Peyer's patch (tissue), 4 donors: ENCODE data around the gene ZNF516. TPM values are rescaled to one million over a fixed set of nuclear protein-coding genes. Genes with fewer than 3 reads are reported as not detected.

Experiments used
- DNase-seq, 3 donors: peaks; one replicate each; pipeline ENCODE4 v3.0.0-alpha.2; 2017 to 2019
- H3K27ac ChIP-seq, 4 donors: fragments of 200-600 bp; sonication (generic); one replicate each; pipeline ENCODE4 v1.5.1; 2016 to 2019
- H3K27me3 ChIP-seq, 2 donors: fragments of 200-600 bp; sonication (generic); one replicate each; pipeline ENCODE4 v1.5.1; 2019
- H3K36me3 ChIP-seq, 3 donors: fragments of 200-600 bp; sonication (generic); one replicate each; pipeline ENCODE4 v1.5.1; 2016 to 2019
- H3K4me1 ChIP-seq, 4 donors: fragments of 200-600 bp; sonication (generic); one replicate each; pipeline ENCODE4 v1.5.1; 2016 to 2019
- H3K4me3 ChIP-seq, 4 donors: fragments of 200-600 bp; sonication (generic); 1 replicate in 3 of 4; 2 replicates in 1 of 4; pipeline ENCODE4 v1.5.1; 2016 to 2019; ENCODE audit warnings: mild to moderate bottlenecking in 1 of 4
- H3K9me3 ChIP-seq, 4 donors: fragments of 200-600 bp; sonication (generic); one replicate each; pipeline ENCODE4 v1.5.1; 2016 to 2019; ENCODE audit warnings: mild to moderate bottlenecking in 1 of 4
- POLR2A ChIP-seq, 2 donors: fragments of 450-650 bp; IDR thresholded peaks; one replicate each; pipeline ENCODE4 v1.5.1; 2017; ENCODE audit warnings: antibody characterized with exemption in 2 of 2, mild to moderate bottlenecking in 2 of 2, moderate library complexity in 2 of 2
- total RNA-seq, 4 donors: library from RNA; depleted of rRNA; stranded (reverse); fragments of >200 nt; gene quantifications; one replicate each; pipeline ENCODE4 v1.1.0, GENCODE V29; 2016
- TF ChIP-seq, protein P1 (sequence below), 6 experiments: fragments of 450-650 bp in 4 of 6; fragments of 200-600 bp in 2 of 6; sonication (generic) in 1 of 6; IDR thresholded peaks; one replicate each; pipeline ENCODE4 v1.5.1; 2017 to 2019; ENCODE audit warnings: antibody characterized with exemption in 6 of 6, mild to moderate bottlenecking in 3 of 6, moderate library complexity in 1 of 6

The ZNF516 gene
- total RNA-seq, 4 donors from 2014 or later, result 19.8 to 39.6 (median 25.7) TPM

- Histone ChIP-seq H3K36me3 (peaks cover 0 to 18% (median 0%) of the 10 kb centered on the region in 3 donors), H3K4me1 (peaks cover 0 to 9% (median 0%) of the 10 kb centered on the region in 4 donors), H3K9me3 (no peaks in the 10 kb centered on the region), H3K27me3 (no peaks in the 10 kb centered on the region), H3K4me3 (no peak overlapping the region), H3K27ac (no peak overlapping the region)
- no peak for DNase-seq
- TF ChIP-seq, protein P1, sequence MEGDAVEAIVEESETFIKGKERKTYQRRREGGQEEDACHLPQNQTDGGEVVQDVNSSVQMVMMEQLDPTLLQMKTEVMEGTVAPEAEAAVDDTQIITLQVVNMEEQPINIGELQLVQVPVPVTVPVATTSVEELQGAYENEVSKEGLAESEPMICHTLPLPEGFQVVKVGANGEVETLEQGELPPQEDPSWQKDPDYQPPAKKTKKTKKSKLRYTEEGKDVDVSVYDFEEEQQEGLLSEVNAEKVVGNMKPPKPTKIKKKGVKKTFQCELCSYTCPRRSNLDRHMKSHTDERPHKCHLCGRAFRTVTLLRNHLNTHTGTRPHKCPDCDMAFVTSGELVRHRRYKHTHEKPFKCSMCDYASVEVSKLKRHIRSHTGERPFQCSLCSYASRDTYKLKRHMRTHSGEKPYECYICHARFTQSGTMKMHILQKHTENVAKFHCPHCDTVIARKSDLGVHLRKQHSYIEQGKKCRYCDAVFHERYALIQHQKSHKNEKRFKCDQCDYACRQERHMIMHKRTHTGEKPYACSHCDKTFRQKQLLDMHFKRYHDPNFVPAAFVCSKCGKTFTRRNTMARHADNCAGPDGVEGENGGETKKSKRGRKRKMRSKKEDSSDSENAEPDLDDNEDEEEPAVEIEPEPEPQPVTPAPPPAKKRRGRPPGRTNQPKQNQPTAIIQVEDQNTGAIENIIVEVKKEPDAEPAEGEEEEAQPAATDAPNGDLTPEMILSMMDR (IDR thresholded peaks at IDR 0.05), result no peak
- no peak for TF ChIP-seq POLR2A (IDR thresholded peaks at IDR 0.05)
Measured at GRCh38 chr18:76353500-76353899, 141.5 kb downstream of the ZNF516 start.

DNA sequence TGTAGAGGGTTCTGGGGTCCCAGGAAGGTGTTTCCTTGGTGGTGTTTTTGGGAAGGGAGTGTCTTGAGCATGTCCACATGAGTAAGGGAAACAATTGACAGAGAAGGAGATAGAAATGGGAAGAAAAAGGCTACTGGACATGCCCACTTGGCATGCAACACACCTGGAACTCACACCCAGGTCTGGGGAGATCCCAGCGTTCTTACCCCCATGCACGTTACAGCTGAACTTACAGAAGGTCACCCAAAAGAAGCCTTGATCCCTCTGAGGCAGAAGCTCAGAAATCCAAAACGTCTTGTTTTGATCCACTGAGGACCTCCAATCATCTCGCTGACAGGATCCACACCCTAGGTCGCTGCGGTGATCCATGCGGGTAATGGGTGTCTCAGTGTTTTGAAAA is 142.0 kb downstream of the ZNF516 start:
- Histone ChIP-seq H3K4me1 (peaks cover 0 to 9% (median 0%) of the 10 kb centered on the region in 4 donors), H3K4me3 (no peak overlapping the region), H3K27me3 (no peaks in the 10 kb centered on the region), H3K27ac (no peak overlapping the region), H3K36me3 (peaks cover 0 to 15% (median 0%) of the 10 kb centered on the region in 3 donors), H3K9me3 (no peaks in the 10 kb centered on the region)
- TF ChIP-seq, protein P1 (IDR thresholded peaks at IDR 0.05), result no peak
- TF ChIP-seq POLR2A (IDR thresholded peaks at IDR 0.05), result no peak
- no peak for DNase-seq

DNA sequence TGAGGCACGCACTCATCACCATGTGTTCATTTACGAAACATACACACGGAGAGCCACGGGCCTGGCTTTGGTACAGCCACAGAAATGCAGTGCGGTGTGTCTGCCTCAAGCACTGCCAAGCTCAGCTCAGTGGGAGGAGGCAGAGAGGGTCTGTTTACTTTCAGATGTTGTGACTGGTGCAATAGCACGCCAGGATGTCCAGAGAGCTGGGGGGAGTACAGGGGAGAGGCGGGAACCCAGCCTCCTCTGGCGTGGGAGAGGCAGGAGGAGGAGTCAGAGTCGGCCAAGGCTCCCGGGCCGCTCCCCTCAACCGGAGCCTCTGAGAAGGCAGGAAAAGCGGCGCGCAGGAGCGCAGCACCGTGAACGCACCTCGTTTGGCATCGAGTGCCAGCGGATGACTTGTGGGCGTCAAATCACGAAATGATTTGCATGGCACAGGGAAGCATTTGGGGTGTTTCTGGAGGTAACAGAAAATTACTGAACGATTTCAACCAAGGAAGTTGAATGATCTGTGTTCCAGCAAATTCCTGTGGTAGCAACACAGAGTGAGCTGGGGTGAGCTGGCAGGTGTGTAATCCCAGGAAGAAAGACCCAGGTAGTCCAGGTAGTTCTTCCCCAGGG is 143.0 kb downstream of the ZNF516 start:
- Histone ChIP-seq H3K36me3 (peaks cover 0 to 5% (median 0%) of the 10 kb centered on the region in 3 donors), H3K4me1 (peaks cover 0 to 9% (median 0%) of the 10 kb centered on the region in 4 donors), H3K4me3 (no peak overlapping the region), H3K9me3 (no peaks in the 10 kb centered on the region), H3K27me3 (no peaks in the 10 kb centered on the region), H3K27ac (no peak overlapping the region)
- no peak for TF ChIP-seq POLR2A (IDR thresholded peaks at IDR 0.05)
- TF ChIP-seq, protein P1 (IDR thresholded peaks at IDR 0.05), result no peak
- DNase-seq, result peak in 1 of 3 donors; percentile 61

GRCh38 chr18:76350134-76351025 is 144.7 kb downstream of the ZNF516 start:
- DNase-seq, result no peak
- TF ChIP-seq, protein P1 (IDR thresholded peaks at IDR 0.05), result no peak
- TF ChIP-seq POLR2A (IDR thresholded peaks at IDR 0.05), result no peak
- Histone ChIP-seq H3K9me3 (no peaks in the 10 kb centered on the region), H3K4me3 (no peak overlapping the region), H3K4me1 (peaks cover 0 to 9% (median 0%) of the 10 kb centered on the region in 4 donors), H3K36me3 (no peaks in the 10 kb centered on the region), H3K27me3 (no peaks in the 10 kb centered on the region), H3K27ac (no peak overlapping the region)

- no peak overlapping the region for H3K27ac ChIP-seq
- no peaks in the 10 kb centered on the region for H3K27me3 ChIP-seq
- peak in 2 of 3 donors; percentile 44 to 86 for DNase-seq
- H3K9me3 ChIP-seq, result no peaks in the 10 kb centered on the region
- no peak for TF ChIP-seq POLR2A (IDR thresholded peaks at IDR 0.05)
- TF ChIP-seq, protein P1 (IDR thresholded peaks at IDR 0.05), result peak; percentile 37 to 85 (median 78)
- H3K4me3 ChIP-seq, result peak overlapping the region in 1 of 4 donors; percentile 5
- peaks cover 0 to 9% (median 0%) of the 10 kb centered on the region in 4 donors for H3K4me1 ChIP-seq
- H3K36me3 ChIP-seq, result no peaks in the 10 kb centered on the region
Measured at GRCh38 chr18:76349067-76349715, 145.9 kb downstream of the ZNF516 start.
